ENCODE results near the gene TMEM89.

DNA sequence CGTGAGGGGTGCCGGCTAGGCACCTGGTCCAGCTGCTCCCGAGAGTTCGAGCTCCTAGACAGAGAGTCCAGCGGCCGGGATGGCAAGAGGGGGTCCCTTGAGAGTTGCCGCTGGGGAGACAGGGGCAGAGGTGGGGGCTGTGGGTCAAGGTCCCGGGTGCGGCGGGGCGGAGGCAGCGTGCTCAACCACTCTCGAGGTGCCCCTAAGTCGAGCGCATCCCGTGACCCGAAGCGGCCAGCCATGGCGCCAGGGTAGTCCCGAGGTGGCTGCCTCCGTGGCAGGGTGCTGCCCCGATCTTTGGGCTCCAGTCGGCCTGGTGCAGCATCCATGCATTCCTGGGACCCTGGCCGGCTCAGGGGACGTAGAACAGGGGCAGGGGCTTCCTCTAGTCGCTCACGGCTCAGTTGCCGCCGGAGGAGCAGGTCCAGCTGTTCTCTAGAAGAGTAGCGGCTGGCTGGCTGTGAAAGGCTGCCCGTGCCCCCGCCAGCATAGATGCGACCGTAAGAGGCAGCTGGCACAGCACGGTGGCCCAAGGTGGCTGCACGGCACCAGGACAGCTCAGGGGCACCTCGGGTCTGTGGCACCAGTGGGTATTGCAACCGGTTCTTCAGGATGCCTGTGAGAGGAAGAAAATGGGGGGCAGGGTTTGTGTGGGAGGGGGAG is 18.5 kb upstream of the TMEM89 start:
- TF ChIP-seq POLR2A (IDR thresholded peaks at IDR 0.05; ENCODE audit: low read depth) (no peak), EP300 (IDR thresholded peaks at IDR 0.05) (no peak)
- TF ChIP-seq, protein P1, sequence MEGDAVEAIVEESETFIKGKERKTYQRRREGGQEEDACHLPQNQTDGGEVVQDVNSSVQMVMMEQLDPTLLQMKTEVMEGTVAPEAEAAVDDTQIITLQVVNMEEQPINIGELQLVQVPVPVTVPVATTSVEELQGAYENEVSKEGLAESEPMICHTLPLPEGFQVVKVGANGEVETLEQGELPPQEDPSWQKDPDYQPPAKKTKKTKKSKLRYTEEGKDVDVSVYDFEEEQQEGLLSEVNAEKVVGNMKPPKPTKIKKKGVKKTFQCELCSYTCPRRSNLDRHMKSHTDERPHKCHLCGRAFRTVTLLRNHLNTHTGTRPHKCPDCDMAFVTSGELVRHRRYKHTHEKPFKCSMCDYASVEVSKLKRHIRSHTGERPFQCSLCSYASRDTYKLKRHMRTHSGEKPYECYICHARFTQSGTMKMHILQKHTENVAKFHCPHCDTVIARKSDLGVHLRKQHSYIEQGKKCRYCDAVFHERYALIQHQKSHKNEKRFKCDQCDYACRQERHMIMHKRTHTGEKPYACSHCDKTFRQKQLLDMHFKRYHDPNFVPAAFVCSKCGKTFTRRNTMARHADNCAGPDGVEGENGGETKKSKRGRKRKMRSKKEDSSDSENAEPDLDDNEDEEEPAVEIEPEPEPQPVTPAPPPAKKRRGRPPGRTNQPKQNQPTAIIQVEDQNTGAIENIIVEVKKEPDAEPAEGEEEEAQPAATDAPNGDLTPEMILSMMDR (IDR thresholded peaks at IDR 0.05) = no peak

Measured in esophagus muscularis mucosa (tissue), 4 donors.